ENCODE results near the gene PLCB4. TPM values are rescaled to one million over a fixed set of nuclear protein-coding genes. Genes with fewer than 3 reads are reported as not detected.

PLCB4 gene
- polyA plus RNA-seq, 1 of the 3 experiments (the other 2 are of a cell fraction), result 5.5 TPM

- Histone ChIP-seq H2AFZ (ENCODE audit: low read depth) (no peak overlapping the region), H3K27me3 (ENCODE audit: insufficient read depth) (no peaks in the 10 kb centered on the region), H3K9ac (no peak overlapping the region), H3K36me3 (replicated peaks in 1 of 2; ENCODE audit: control insufficient read depth in 1 of 2, insufficient read depth in 2 of 2, low read length in 1 of 2) (no peaks in the 10 kb centered on the region), H3K79me2 (ENCODE audit: insufficient read depth) (no peaks in the 10 kb centered on the region), H3K4me1 (ENCODE audit: control insufficient read depth in 1 of 2, insufficient read depth in 2 of 2, low read depth in 1 of 2, low read length in 1 of 2) (peaks cover 3 to 23% of the 10 kb centered on the region in 2 experiments; a peak in 3 of 4 replicates), H4K20me1 (ENCODE audit: insufficient read depth) (no peaks in the 10 kb centered on the region), H3K9me3 (no peaks in the 10 kb centered on the region), H3F3A (replicated peaks; ENCODE audit: insufficient read depth) (peaks cover 11% of the 10 kb centered on the region), H3K4me2 (no peak overlapping the region), H3K27ac (ENCODE audit: low read depth in 2 of 2, low read length in 1 of 2) (no peak overlapping the region), H3K9me2 (no peaks in the 10 kb centered on the region), H3K4me3 (ENCODE audit: low read depth in 2 of 2, low read length in 1 of 2) (no peak overlapping the region)
- CTCF ChIA-PET, result no interaction called here
- 82% methylated on average over 3 of the region's 3 CpGs for WGBS (ENCODE audit: low lambda C conversion rate)
- TF ChIP-seq MEF2A (IDR thresholded peaks at IDR 0.05; ENCODE audit: borderline replicate concordance, low read depth), result no peak
- no peak for TF ChIP-seq NFIC (IDR thresholded peaks at IDR 0.05; ENCODE audit: borderline replicate concordance)
- no peak for TF ChIP-seq GABPA (IDR thresholded peaks at IDR 0.05; ENCODE audit: low read depth)
- TF ChIP-seq POLR2AphosphoS5 (IDR thresholded peaks at IDR 0.05; ENCODE audit: low read depth, low read length), result no peak
- no peak for TF ChIP-seq ELF1 (IDR thresholded peaks at IDR 0.05)
- no peak for TF ChIP-seq MAX (IDR thresholded peaks at IDR 0.05; ENCODE audit: low read depth)
- no peak for TF ChIP-seq CTCF (IDR thresholded peaks at IDR 0.05)
- TF ChIP-seq USF1 (IDR thresholded peaks at IDR 0.05; ENCODE audit: borderline replicate concordance, low read depth), result no peak
- TF ChIP-seq NRF1 (IDR thresholded peaks at IDR 0.05; ENCODE audit: low read depth, low read length), result no peak
- TF ChIP-seq PBX3 (IDR thresholded peaks at IDR 0.05), result no peak
- no peak for TF ChIP-seq FOXM1 (IDR thresholded peaks at IDR 0.05; ENCODE audit: low read depth)
- no peak for TF ChIP-seq EP300 (IDR thresholded peaks at IDR 0.05; ENCODE audit: borderline replicate concordance in 1 of 2, low read depth in 1 of 2, low read length in 1 of 2)
- no peak for TF ChIP-seq TCF12 (IDR thresholded peaks at IDR 0.05)
- no peak for TF ChIP-seq USF2 (IDR thresholded peaks at IDR 0.05; ENCODE audit: borderline replicate concordance, low read depth, low read length)
- no peak for DNase-seq
- POLR2A ChIA-PET, result interaction anchor here (1.6 kb wide), 1 partner anchor 19 kb away, joined by 3 read pairs; no protein-coding TSS in a partner anchor
Observed at GRCh38 chr20:9496155-9496554, 427.3 kb downstream of the PLCB4 start.

Data from SK-N-SH (cell line).